Loucy (cell line): Measurements from ENCODE around the gene MZF1.

Source experiments
- H2AFZ ChIP-seq: fragments of 200-600 bp; sonication (generic); 2 replicates; pipeline ENCODE4 v1.6.0; 2016; ENCODE audit warnings: antibody characterized with exemption, mild to moderate bottlenecking, low read length, moderate library complexity
- H3F3A ChIP-seq: fragments of 200-600 bp; 2 replicates; pipeline ENCODE4 v1.6.0; 2016; ENCODE audit warnings: antibody characterized with exemption, low read depth, mild to moderate bottlenecking
- H3K27me3 ChIP-seq: fragments of 200-600 bp; sonication (generic); 2 replicates; pipeline ENCODE4 v1.6.1; 2014; ENCODE audit warnings: low read length, mild to moderate bottlenecking; ENCODE audit not compliant: insufficient read depth, poor library complexity, severe bottlenecking
- H3K36me3 ChIP-seq: fragments of 200-600 bp; sonication (generic); 2 replicates; pipeline ENCODE4 v1.6.1; 2016; ENCODE audit warnings: low read length; ENCODE audit not compliant: insufficient read depth
- H3K4me1 ChIP-seq: fragments of 200-600 bp; sonication (generic); 2 replicates; pipeline ENCODE4 v1.5.1; 2014; ENCODE audit warnings: low read length, mild to moderate bottlenecking; ENCODE audit not compliant: insufficient read depth, poor library complexity, severe bottlenecking
- H3K4me2 ChIP-seq: fragments of 200-600 bp; sonication (generic); 2 replicates; pipeline ENCODE4 v1.6.0; 2014; ENCODE audit warnings: antibody characterized with exemption, low read length, low read depth, mild to moderate bottlenecking; ENCODE audit not compliant: poor library complexity, severe bottlenecking
- H3K4me3 ChIP-seq: fragments of 200-600 bp; sonication (generic); 2 replicates; pipeline ENCODE4 v1.5.1; 2014; ENCODE audit warnings: low read length, mild to moderate bottlenecking, mixed read lengths; ENCODE audit not compliant: poor library complexity, severe bottlenecking
- H3K79me2 ChIP-seq: fragments of 200-600 bp; sonication (generic); 2 replicates; pipeline ENCODE4 v1.6.1; 2014; ENCODE audit warnings: low read length; ENCODE audit not compliant: insufficient read depth
- H3K9ac ChIP-seq: fragments of 200-600 bp; sonication (generic); 2 replicates; pipeline ENCODE4 v1.6.0; 2014; ENCODE audit warnings: mild to moderate bottlenecking, low read depth, low read length, moderate library complexity; ENCODE audit not compliant: poor library complexity, severe bottlenecking
- H3K9me2 ChIP-seq: fragments of 200-600 bp; sonication (generic); replicated peaks from 2 replicates; pipeline ENCODE4 v1.6.1; 2016; ENCODE audit warnings: low read depth, low read length, mixed read lengths
- H3K9me3 ChIP-seq: fragments of 200-600 bp; sonication (generic); 2 replicates; pipeline ENCODE4 v1.6.1; 2014; ENCODE audit warnings: mild to moderate bottlenecking, antibody characterized with exemption, low read length, low read depth; ENCODE audit not compliant: insufficient read depth
- H4K20me1 ChIP-seq: fragments of 200-600 bp; sonication (generic); 2 replicates; pipeline ENCODE4 v1.6.0; 2014; ENCODE audit warnings: antibody characterized with exemption, low read length, mild to moderate bottlenecking; ENCODE audit not compliant: insufficient read depth, poor library complexity, severe bottlenecking
- EZH2phosphoT487 ChIP-seq: fragments of 200-600 bp; IDR thresholded peaks from 2 replicates; pipeline ENCODE4 v1.6.1; 2018; ENCODE audit warnings: antibody characterized with exemption, mild to moderate bottlenecking, moderate library complexity, borderline replicate concordance
- TF ChIP-seq, protein P1 (sequence below): fragments of 200-600 bp; sonication (generic); conservative IDR thresholded peaks from 2 replicates; pipeline ENCODE4 v1.5.1; 2014; ENCODE audit warnings: mild to moderate bottlenecking, antibody characterized with exemption, low read length

The MZF1 gene

DNA sequence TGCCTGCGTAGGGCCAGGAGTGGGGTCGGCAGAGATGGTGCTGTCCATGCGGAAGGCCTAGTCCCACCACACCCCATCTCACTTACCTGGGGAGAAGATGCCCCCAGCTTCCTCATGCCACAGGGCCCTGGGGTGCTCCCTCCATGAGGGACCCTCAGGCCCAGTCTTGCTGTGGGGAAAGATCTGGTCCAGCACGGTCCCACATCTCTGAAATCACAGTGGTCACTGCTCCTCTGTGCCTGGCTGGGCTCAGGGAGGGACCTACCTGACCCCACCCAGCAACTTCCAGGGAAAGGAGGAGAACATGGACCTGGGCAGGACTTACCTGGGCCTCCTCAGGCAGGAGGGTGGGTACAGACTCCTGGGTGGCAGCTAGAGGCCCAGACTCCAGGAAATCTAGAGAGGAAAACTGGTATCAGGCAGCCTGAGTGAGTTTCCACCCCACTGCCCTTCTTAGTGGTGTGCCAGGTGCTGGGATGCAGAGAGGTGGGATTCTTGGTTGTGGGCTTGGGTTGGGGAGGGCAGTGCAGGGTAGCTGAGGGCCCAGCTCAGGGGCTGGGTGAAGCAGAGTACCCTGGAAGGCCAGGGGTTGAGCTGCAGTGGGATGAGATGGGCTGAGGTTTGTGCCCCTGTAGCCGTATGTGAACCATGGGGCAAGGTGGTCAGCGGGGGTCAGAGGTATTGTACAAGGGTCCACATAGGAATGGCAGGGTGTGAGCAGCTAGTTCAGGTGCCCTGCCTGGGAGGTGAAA is 3.8 kb downstream of the MZF1 start:
- Histone ChIP-seq H3K36me3 (no peaks in the 10 kb centered on the region), H4K20me1 (no peaks in the 10 kb centered on the region), H3K27me3 (no peaks in the 10 kb centered on the region), H3K9me2 (no peaks in the 10 kb centered on the region), H3K4me2 (no peak overlapping the region), H3K79me2 (no peaks in the 10 kb centered on the region), H3K4me1 (peaks cover 29% of the 10 kb centered on the region), H3K4me3 (no peak overlapping the region), H3K9me3 (no peaks in the 10 kb centered on the region), H2AFZ (no peak overlapping the region), H3F3A (0 out of 2 replicates have a peak, but pooled peaks cover 7% of the 10 kb centered on the region), H3K9ac (no peak overlapping the region)
- no peak for TF ChIP-seq EZH2phosphoT487
- TF ChIP-seq, protein P1, sequence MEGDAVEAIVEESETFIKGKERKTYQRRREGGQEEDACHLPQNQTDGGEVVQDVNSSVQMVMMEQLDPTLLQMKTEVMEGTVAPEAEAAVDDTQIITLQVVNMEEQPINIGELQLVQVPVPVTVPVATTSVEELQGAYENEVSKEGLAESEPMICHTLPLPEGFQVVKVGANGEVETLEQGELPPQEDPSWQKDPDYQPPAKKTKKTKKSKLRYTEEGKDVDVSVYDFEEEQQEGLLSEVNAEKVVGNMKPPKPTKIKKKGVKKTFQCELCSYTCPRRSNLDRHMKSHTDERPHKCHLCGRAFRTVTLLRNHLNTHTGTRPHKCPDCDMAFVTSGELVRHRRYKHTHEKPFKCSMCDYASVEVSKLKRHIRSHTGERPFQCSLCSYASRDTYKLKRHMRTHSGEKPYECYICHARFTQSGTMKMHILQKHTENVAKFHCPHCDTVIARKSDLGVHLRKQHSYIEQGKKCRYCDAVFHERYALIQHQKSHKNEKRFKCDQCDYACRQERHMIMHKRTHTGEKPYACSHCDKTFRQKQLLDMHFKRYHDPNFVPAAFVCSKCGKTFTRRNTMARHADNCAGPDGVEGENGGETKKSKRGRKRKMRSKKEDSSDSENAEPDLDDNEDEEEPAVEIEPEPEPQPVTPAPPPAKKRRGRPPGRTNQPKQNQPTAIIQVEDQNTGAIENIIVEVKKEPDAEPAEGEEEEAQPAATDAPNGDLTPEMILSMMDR, result no peak

DNA sequence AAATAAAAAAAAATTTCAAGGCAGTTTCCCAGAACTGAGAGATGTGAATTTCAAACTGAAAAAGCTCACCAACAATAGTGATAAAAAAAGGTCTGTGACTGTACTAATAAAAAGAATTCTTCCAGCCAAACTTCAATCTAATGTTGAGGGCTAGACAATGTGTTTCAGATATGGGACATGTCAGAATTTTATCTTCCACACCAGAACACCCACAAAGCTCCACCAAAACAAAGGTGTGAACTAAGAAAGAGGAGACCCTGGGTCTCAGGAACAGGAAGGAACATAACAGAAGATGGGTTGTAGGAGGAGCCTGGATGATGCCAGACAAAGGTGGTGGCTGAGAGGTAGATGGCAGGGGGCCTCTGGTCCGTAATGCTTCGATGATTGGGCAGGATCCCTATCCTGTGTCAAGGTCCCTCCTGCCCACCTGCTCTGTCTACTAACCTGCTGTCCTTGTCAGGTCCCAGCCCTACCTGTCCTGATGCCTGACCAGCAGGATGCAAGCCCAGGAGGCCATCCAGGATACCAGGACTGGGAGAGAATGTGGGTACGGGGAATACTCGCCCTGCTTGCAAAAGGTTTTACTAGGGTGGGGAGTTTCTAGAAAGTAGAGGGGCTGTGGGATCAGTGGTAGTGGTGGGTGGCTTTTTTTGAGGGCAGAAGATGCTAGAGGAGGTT is 4.5 kb downstream of the MZF1 start:
- no peaks in the 10 kb centered on the region for H3K9me3 ChIP-seq
- no peak overlapping the region for H3K4me2 ChIP-seq
- H4K20me1 ChIP-seq, result no peaks in the 10 kb centered on the region
- H3K79me2 ChIP-seq, result no peaks in the 10 kb centered on the region
- TF ChIP-seq, protein P1, result no peak
- no peak for TF ChIP-seq EZH2phosphoT487
- H3K4me1 ChIP-seq, result peaks cover 30% of the 10 kb centered on the region
- H3K9ac ChIP-seq, result no peak overlapping the region
- H3F3A ChIP-seq, result 0 out of 2 replicates have a peak, but pooled peaks cover 5% of the 10 kb centered on the region
- H2AFZ ChIP-seq, result no peak overlapping the region
- H3K36me3 ChIP-seq, result no peaks in the 10 kb centered on the region
- no peak overlapping the region for H3K4me3 ChIP-seq
- H3K27me3 ChIP-seq, result no peaks in the 10 kb centered on the region
- no peaks in the 10 kb centered on the region for H3K9me2 ChIP-seq

DNA sequence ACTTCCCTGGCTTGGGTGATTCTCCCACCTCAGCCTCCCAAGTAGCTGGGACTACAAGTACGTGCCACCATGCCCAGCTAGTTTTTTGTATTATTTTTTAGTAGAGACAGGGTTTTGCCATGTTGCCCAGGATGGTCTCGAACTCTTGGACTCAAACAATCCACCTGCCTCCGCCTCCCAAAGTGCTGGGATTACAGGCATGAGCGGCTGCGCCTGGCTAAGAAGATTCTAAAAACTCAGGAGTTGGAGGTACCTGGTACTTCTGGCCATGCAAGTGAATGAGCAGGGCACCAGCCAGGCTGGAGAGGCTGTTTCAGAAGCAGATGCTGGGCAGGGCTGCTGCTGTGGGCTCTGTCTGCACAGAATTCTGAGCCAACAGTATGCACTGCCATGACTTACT is 6.1 kb downstream of the MZF1 start:
- Histone ChIP-seq H3F3A (0 out of 2 replicates have a peak, but pooled peaks cover 4% of the 10 kb centered on the region), H4K20me1 (no peaks in the 10 kb centered on the region), H3K36me3 (no peaks in the 10 kb centered on the region), H3K9me3 (no peaks in the 10 kb centered on the region), H3K9me2 (no peaks in the 10 kb centered on the region), H3K79me2 (no peaks in the 10 kb centered on the region; the same call in 1 of the 2 replicates), H3K9ac (no peak overlapping the region), H3K4me2 (no peak overlapping the region), H3K4me3 (no peak overlapping the region), H2AFZ (no peak overlapping the region), H3K27me3 (no peaks in the 10 kb centered on the region), H3K4me1 (peaks cover 27% of the 10 kb centered on the region)
- TF ChIP-seq EZH2phosphoT487, result no peak
- TF ChIP-seq, protein P1, result no peak
